GM19043 (cell line): ENCODE data around the gene SMPD4.
A peak's percentile ranks its signal among the peaks of the same experiment; 100 is the strongest.
"Not testable (repeated sequence)": the region's sequence is repeated elsewhere in the genome, so short reads cannot be mapped to it uniquely, and the experiment has no call there.

Experiments used
- ATAC-seq: cut with Tn5 transposase; IDR thresholded peaks from one replicate; pipeline ENCODE4 v1.9.1; 2021; ENCODE audit warnings: low read depth; ENCODE audit not compliant: unreplicated experiment

Gene SMPD4

GRCh38 chr2:130187859-130188792 is 6.7 kb upstream of the SMPD4 start:
- not testable (repeated sequence) for ATAC-seq

- ATAC-seq, result no peak
Observed at GRCh38 chr2:130187268-130187667, 5.9 kb upstream of the SMPD4 start.

GRCh38 chr2:130186391-130186790 is 5.0 kb upstream of the SMPD4 start:
- no peak for ATAC-seq

GRCh38 chr2:130185896-130186295 is 4.5 kb upstream of the SMPD4 start:
- ATAC-seq, result no peak

GRCh38 chr2:130185436-130185835 is 4.0 kb upstream of the SMPD4 start:
- no peak for ATAC-seq

- no peak for ATAC-seq
Observed at GRCh38 chr2:130183512-130184373, 2.3 kb upstream of the SMPD4 start.

- not testable (repeated sequence) for ATAC-seq
Observed at GRCh38 chr2:130182826-130183511, 1.6 kb upstream of the SMPD4 start.

GRCh38 chr2:130181880-130182682 is 679 bp upstream of the SMPD4 start, which contains the start of gene MZT2B:
MZT2B (plus strand) TSS chr2:130182262; CDS start chr2:130182283, 21 bp downstream.
- peak; percentile 82 for ATAC-seq

GRCh38 chr2:130180404-130181324 is 738 bp downstream of the SMPD4 start:
- ATAC-seq, result not testable (repeated sequence)

GRCh38 chr2:130174866-130175265 is 6.5 kb downstream of the SMPD4 start:
- ATAC-seq, result not testable (repeated sequence)

GRCh38 chr2:130169896-130170295 is 11.5 kb downstream of the SMPD4 start:
- ATAC-seq, result no peak

GRCh38 chr2:130169163-130169562 is 12.2 kb downstream of the SMPD4 start:
- ATAC-seq, result not testable (repeated sequence)

GRCh38 chr2:130166611-130167010 is 14.8 kb downstream of the SMPD4 start:
- ATAC-seq, result not testable (repeated sequence)

- ATAC-seq, result no peak
Observed at GRCh38 chr2:130165293-130166016, 15.9 kb downstream of the SMPD4 start.

- ATAC-seq, result no peak
Observed at GRCh38 chr2:130162968-130163367, 18.4 kb downstream of the SMPD4 start.

GRCh38 chr2:130162486-130162885 is 18.9 kb downstream of the SMPD4 start:
- ATAC-seq, result not testable (repeated sequence)

GRCh38 chr2:130160838-130161705 is 20.3 kb downstream of the SMPD4 start:
- not testable (repeated sequence) for ATAC-seq
